ENCODE measurements around the gene TRIM47.

The TRIM47 gene

GRCh38 chr17:75908201-75908600, 29.8 kb upstream of the TRIM47 start:
- DNase-seq (ENCODE audit: low read depth), result no peak

GRCh38 chr17:75906143-75906884, 27.9 kb upstream of the TRIM47 start:
- DNase-seq (ENCODE audit: low read depth), result no peak

- peak; percentile 89 for DNase-seq (ENCODE audit: low read depth)
Measured at GRCh38 chr17:75904749-75905521, 26.6 kb upstream of the TRIM47 start, which contains the start of gene MRPL38. MRPL38 (minus strand) TSS chr17:75904884; CDS start chr17:75904875, 9 bp downstream.

GRCh38 chr17:75902406-75902805, 24.0 kb upstream of the TRIM47 start:
- DNase-seq (ENCODE audit: low read depth), result no peak

DNA sequence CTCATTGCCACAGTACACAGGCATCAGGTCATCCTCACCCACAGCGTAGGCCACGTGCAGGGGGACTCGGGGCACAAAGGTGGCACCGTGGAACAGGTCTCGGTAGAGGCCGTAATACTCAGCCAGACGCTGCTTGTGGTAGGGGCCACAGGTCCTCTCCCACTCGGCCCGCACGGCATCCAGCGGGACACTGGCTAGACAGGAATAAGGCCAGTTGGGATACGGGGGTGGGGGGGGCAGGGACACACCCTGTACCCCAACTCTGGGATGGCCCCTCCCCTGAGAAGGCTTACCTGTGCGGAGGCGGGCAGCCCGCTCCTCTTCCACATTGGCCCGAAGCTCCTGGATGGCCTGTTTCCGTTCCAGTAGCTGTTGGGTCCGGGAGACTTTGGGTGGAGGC, 23.3 kb upstream of the TRIM47 start:
- DNase-seq (ENCODE audit: low read depth), result no peak

GRCh38 chr17:75900691-75901533, 22.5 kb upstream of the TRIM47 start:
- no peak for DNase-seq (ENCODE audit: low read depth)

- DNase-seq (ENCODE audit: low read depth), result no peak
Measured at GRCh38 chr17:75899767-75900468, 21.5 kb upstream of the TRIM47 start.

- DNase-seq (ENCODE audit: low read depth), result no peak
Measured at GRCh38 chr17:75899353-75899752, 21.0 kb upstream of the TRIM47 start.

GRCh38 chr17:75898791-75899190, 20.4 kb upstream of the TRIM47 start:
- no peak for DNase-seq (ENCODE audit: low read depth)

GRCh38 chr17:75898065-75898464, 19.7 kb upstream of the TRIM47 start:
- DNase-seq (ENCODE audit: low read depth), result no peak

- DNase-seq (ENCODE audit: low read depth), result no peak
Measured at GRCh38 chr17:75897160-75898019, 19.0 kb upstream of the TRIM47 start.

GRCh38 chr17:75896415-75897159, 18.2 kb upstream of the TRIM47 start, which contains the start of gene TRIM65:
TRIM65 (minus strand) TSS chr17:75896951; CDS start chr17:75896937, 14 bp downstream.
- peak; percentile 78 for DNase-seq (ENCODE audit: low read depth)

GRCh38 chr17:75895370-75896155, 17.2 kb upstream of the TRIM47 start:
- no peak for DNase-seq (ENCODE audit: low read depth)

DNA sequence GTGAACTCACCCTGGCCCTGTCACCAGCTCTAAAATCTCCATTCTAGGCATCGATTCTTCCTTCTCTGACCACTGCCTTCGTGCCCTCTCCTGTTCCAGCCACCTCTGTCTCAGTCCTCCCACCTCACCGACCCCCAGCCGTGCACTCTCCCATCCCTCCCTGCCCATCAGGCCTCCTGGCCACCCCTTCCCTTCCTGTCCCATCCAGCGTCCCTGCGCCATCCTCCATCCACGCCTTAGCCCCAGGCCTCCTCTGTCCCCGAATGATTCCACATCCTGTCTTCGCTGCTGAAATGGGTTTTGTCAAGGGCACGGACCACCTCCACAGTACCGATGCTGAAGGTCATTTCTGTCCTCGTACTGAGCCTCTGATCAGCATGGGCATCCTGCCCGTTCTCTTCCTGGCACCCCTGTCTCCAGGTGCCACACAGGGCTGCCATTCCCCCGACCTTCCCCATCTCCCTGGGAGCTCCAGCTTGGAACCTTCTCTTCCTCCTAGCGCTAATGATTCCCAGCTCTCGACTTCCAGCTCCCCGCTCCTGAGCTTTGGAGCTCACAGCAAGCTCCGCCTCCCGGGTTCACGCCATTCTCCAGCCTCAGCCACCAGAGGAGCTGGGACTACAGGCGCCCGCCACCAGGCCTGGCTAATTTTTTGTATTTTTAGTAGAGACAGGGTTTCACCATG, 15.8 kb upstream of the TRIM47 start:
- DNase-seq (ENCODE audit: low read depth), result no peak

DNA sequence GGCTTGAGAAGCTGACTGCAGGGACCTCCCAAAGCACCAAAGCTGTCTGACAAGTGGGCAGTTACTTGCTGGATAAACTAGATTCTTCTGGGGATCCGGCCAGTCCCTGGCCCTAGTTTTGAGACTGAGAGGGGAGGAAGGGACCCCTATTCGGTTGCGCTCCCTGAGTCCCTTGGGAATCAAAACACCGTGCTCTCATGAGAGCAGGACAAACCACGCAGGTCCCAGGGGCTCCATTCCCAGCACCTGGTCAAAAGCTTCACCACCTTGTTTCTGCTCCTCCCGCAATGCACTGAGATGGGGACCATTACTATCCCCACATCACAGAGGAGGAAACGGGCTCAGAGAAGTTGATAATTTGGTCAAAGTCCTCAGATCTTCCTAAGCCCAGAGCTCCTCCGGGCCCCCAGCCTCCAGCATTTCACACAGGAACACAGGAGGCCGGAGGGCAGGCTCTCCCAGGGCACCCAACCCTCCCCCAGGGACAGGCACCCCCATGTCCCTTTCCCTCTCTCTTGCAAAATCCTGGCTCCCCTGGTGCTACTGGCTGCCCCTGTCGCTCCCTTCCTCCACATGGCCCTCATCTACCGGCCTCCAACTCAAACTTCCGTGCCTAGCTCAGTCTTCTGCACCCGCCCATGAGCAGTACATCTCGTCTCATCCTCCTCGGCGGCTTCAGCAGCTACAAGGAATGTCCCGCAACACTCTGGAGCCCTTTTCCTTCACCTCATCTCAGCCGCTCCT, 15.1 kb upstream of the TRIM47 start:
- DNase-seq (ENCODE audit: low read depth), result no peak

GRCh38 chr17:75892556-75893224, 14.3 kb upstream of the TRIM47 start:
- DNase-seq (ENCODE audit: low read depth), result no peak

All from CMK (cell line).